Activated CD4-positive, alpha-beta T cell treated with anti-CD3 and anti-CD28 coated beads, Interleukin-2, amount 50 U/mL, for 1 hour (primary cell): ENCODE results near the gene M1AP.
A peak's percentile ranks its signal among the peaks of the same experiment; 100 is the strongest.

Experiments
- DNase-seq: peaks from one replicate; pipeline ENCODE4 v3.0.0-alpha.2; 2020

The M1AP gene

GRCh38 chr2:74515981-74516633, 132.0 kb downstream of the M1AP start:
- DNase-seq, result peak; percentile 73

- DNase-seq, result no peak
These were observed 132.7 kb downstream of the M1AP start for GRCh38 chr2:74515271-74515980.

GRCh38 chr2:74514368-74515270, 133.5 kb downstream of the M1AP start, which contains the start of gene TLX2:
TLX2 (plus strand) TSS chr2:74514450; CDS start chr2:74514807, 357 bp downstream.
- no peak for DNase-seq

GRCh38 chr2:74513605-74514367, 134.3 kb downstream of the M1AP start:
- no peak for DNase-seq

GRCh38 chr2:74512744-74513604, 135.2 kb downstream of the M1AP start:
- no peak for DNase-seq

GRCh38 chr2:74511104-74511989, 136.8 kb downstream of the M1AP start:
- no peak for DNase-seq

- DNase-seq, result no peak
These were observed 137.9 kb downstream of the M1AP start for GRCh38 chr2:74510272-74510671.

- no peak for DNase-seq
These were observed 140.1 kb downstream of the M1AP start for GRCh38 chr2:74507926-74508520.
